Gastrocnemius medialis (tissue), 4 donors: ENCODE results near the gene LAMTOR2. TPM values are rescaled to one million over a fixed set of nuclear protein-coding genes. Genes with fewer than 3 reads are reported as not detected.

Experiments used
- ATAC-seq, 2 donors: fragments of 150-250 bp; one replicate each; pipeline ENCODE4 v1.9.1; 2016
- DNase-seq, 2 donors: peaks; one replicate each; pipeline ENCODE4 v3.0.0-alpha.2; 2019
- H3K27ac ChIP-seq, 4 donors: fragments of 200-600 bp; sonication (generic); 1 replicate in 1 of 4; 2 replicates in 3 of 4; pipeline ENCODE4 v1.5.1; 2016 to 2018; ENCODE audit warnings: mild to moderate bottlenecking in 2 of 4, moderate library complexity in 1 of 4
- H3K27me3 ChIP-seq, 3 donors: fragments of 200-600 bp; sonication (generic) in 2 of 3; 1 replicate in 1 of 3; 2 replicates in 2 of 3; pipeline versions ENCODE4 v1.5.1 to v1.6.0; 2016 to 2019; ENCODE audit warnings: mild to moderate bottlenecking in 1 of 3, moderate library complexity in 1 of 3
- H3K36me3 ChIP-seq, 2 donors: fragments of 200-600 bp; sonication (generic) in 1 of 2; one replicate each; pipeline ENCODE4 v1.5.1; 2017 to 2018
- H3K4me1 ChIP-seq, 2 donors: fragments of 200-600 bp; sonication (generic) in 1 of 2; one replicate each; pipeline ENCODE4 v1.5.1; 2016 to 2017; ENCODE audit warnings: mild to moderate bottlenecking in 2 of 2
- H3K4me3 ChIP-seq, 4 donors: fragments of 200-600 bp; sonication (generic) in 3 of 4; 1 replicate in 1 of 4; 2 replicates in 3 of 4; pipeline ENCODE4 v1.5.1; 2016 to 2019; ENCODE audit warnings: mild to moderate bottlenecking in 2 of 4
- H3K9me3 ChIP-seq, 3 donors: fragments of 200-600 bp; sonication (generic) in 2 of 3; 1 replicate in 1 of 3; 2 replicates in 2 of 3; pipeline ENCODE4 v1.5.1; 2016 to 2019
- POLR2A ChIP-seq, 2 donors: fragments of 450-650 bp; IDR thresholded peaks; one replicate each; pipeline ENCODE4 v1.6.1; 2017; ENCODE audit warnings: antibody characterized with exemption in 2 of 2, mild to moderate bottlenecking in 2 of 2, moderate library complexity in 2 of 2
- in situ Hi-C, 4 donors: fragments of 200-750 bp; cut with MboI; loops; one replicate each; pipeline versions ENCODE4 v1.15.0 to v1.8.0; 2017; ENCODE audit warnings: low sequenced_read_pairs in 4 of 4
- intact Hi-C: fragments of 100-400 bp; cut with DNase I; formaldehyde crosslinking; loops from one replicate; pipeline ENCODE4 v1.15.1; 2023; ENCODE audit warnings: low total_unique reads
- total RNA-seq, 4 donors: library from RNA; depleted of rRNA; stranded (reverse); fragments of >200 nt; gene quantifications; one replicate each; pipeline versions ENCODE4 v1.1.0 to v1.2.3, GENCODE V29; 2016
- TF ChIP-seq, protein P1 (sequence below), 5 experiments: fragments of 450-650 bp in 3 of 5; fragments of 200-600 bp in 2 of 5; sonication (generic) in 2 of 5; IDR thresholded peaks in 4 of 5; conservative IDR thresholded peaks in 1 of 5; 1 replicate in 4 of 5; 2 replicates in 1 of 5; pipeline ENCODE4 v1.5.1; 2016 to 2019; ENCODE audit warnings: antibody characterized with exemption in 5 of 5, mild to moderate bottlenecking in 3 of 5, moderate library complexity in 3 of 5

The LAMTOR2 gene
- total RNA-seq, 4 donors from 2014 or later: 51.5 to 82.7 (median 72.6) TPM

DNA sequence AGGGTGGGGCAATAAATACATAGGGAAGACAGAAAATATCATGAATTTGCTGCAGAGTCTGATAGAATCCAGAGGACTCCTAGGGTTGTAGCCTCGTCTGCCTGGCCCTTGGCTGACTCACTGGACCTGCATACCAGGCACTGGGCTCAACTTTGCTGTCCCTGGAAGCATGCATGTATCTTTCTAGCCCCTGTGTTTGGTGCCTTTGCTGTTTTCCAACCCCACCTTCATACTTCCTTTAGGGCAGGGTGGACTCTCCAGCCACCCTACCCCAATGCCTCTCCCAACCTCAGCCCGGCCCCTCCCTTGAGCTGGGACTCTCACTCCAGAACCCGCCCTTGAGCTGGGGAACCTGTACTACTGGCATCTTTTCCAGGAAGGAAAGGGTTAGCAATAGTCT lies 7.6 kb downstream of the LAMTOR2 start:
- intact Hi-C loops: no loop called here
- H3K27me3 ChIP-seq: no peaks in the 10 kb centered on the region
- in situ Hi-C loops: loop anchor here in 1 of 4 donors (25.0 kb wide), 1 partner anchor 675 kb away; the partner anchor contains the start of genes ISG20L2, METTL25B and MRPL24
- H3K27ac ChIP-seq: no peak overlapping the region
- H3K36me3 ChIP-seq: no peaks in the 10 kb centered on the region
- TF ChIP-seq, protein P1, sequence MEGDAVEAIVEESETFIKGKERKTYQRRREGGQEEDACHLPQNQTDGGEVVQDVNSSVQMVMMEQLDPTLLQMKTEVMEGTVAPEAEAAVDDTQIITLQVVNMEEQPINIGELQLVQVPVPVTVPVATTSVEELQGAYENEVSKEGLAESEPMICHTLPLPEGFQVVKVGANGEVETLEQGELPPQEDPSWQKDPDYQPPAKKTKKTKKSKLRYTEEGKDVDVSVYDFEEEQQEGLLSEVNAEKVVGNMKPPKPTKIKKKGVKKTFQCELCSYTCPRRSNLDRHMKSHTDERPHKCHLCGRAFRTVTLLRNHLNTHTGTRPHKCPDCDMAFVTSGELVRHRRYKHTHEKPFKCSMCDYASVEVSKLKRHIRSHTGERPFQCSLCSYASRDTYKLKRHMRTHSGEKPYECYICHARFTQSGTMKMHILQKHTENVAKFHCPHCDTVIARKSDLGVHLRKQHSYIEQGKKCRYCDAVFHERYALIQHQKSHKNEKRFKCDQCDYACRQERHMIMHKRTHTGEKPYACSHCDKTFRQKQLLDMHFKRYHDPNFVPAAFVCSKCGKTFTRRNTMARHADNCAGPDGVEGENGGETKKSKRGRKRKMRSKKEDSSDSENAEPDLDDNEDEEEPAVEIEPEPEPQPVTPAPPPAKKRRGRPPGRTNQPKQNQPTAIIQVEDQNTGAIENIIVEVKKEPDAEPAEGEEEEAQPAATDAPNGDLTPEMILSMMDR (IDR thresholded peaks at IDR 0.05 in 4 of 5, conservative IDR thresholded peaks at IDR 0.05 in 1 of 5): no peak
- no peak for TF ChIP-seq POLR2A (IDR thresholded peaks at IDR 0.05)
- no peak for ATAC-seq
- DNase-seq: no peak
- no peaks in the 10 kb centered on the region for H3K4me1 ChIP-seq
- H3K9me3 ChIP-seq: no peaks in the 10 kb centered on the region
- H3K4me3 ChIP-seq: no peak overlapping the region

DNA sequence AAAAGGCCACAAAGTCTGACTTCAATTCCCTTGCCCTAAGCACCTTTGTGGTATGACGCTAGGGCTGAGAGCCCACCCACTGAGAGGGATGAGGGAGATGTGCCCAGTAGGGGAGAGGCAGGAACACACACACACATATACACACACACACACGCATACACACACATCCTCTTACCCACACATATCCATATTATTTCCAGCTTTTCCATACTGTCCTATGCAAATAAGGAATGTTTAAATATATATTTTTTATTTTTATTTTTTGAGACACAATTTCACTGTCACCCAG lies 9.4 kb downstream of the LAMTOR2 start:
- no peak overlapping the region for H3K27ac ChIP-seq
- no peaks in the 10 kb centered on the region for H3K4me1 ChIP-seq
- H3K27me3 ChIP-seq: no peaks in the 10 kb centered on the region
- H3K9me3 ChIP-seq: no peaks in the 10 kb centered on the region
- no peak for TF ChIP-seq POLR2A (IDR thresholded peaks at IDR 0.05)
- TF ChIP-seq, protein P1 (IDR thresholded peaks at IDR 0.05 in 4 of 5, conservative IDR thresholded peaks at IDR 0.05 in 1 of 5): no peak
- DNase-seq (no peak), ATAC-seq (no peak)
- H3K4me3 ChIP-seq: no peak overlapping the region
- H3K36me3 ChIP-seq: no peaks in the 10 kb centered on the region
- intact Hi-C loops: no loop called here
- in situ Hi-C loops: loop anchor here in 1 of 4 donors (25.0 kb wide), 1 partner anchor 673 kb away; the partner anchor contains the start of genes ISG20L2, METTL25B and MRPL24

DNA sequence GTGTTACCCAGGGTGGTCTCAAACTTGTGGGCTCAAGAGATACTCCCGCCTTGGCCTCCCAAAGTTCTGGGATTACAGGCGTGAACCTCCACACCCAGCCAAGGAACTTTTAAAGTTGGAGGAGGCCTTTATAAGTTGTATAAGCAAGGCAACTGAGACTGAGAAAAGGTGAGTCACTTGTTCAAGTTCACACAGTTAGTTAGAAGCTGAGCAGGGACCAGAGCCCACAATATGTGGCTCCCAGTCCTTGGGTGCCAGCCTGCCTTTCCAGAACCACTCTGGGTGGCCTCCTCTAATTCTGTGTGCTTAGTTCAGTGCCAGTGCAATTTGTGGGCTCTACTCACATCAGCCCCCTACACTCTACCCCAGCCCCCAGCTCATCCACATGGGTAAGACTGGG lies 10.0 kb downstream of the LAMTOR2 start:
- no peaks in the 10 kb centered on the region for H3K9me3 ChIP-seq
- no peak overlapping the region for H3K27ac ChIP-seq
- H3K4me1 ChIP-seq: peaks cover 0 to under 1% of the 10 kb centered on the region in 2 donors
- in situ Hi-C loops: loop anchor here in 1 of 4 donors (25.0 kb wide), 1 partner anchor 673 kb away; the partner anchor contains the start of genes ISG20L2, METTL25B and MRPL24
- H3K36me3 ChIP-seq: no peaks in the 10 kb centered on the region
- H3K4me3 ChIP-seq: no peak overlapping the region
- H3K27me3 ChIP-seq: no peaks in the 10 kb centered on the region
- ATAC-seq (no peak), DNase-seq (no peak)
- no peak for TF ChIP-seq POLR2A (IDR thresholded peaks at IDR 0.05)
- TF ChIP-seq, protein P1 (IDR thresholded peaks at IDR 0.05 in 4 of 5, conservative IDR thresholded peaks at IDR 0.05 in 1 of 5): no peak
- intact Hi-C loops: no loop called here

DNA sequence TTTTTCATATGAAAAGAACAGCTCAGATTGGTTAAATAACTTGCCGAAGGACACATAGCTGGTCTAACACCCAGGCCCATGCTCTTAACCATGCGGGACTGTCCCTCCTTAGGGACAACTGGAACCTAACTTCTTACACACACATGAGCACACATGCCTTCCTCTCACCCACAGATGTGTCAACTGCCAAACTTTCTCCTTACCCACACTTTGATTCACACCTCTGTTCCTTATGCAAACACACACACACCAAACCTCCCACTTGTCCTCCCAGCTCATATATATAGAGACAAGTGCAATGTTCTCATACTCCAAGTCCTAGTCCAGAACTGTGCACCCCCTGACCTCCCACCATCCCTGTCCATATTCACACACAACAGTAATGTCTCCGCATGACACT lies 10.6 kb downstream of the LAMTOR2 start:
- H3K9me3 ChIP-seq: no peaks in the 10 kb centered on the region
- no peak overlapping the region for H3K27ac ChIP-seq
- intact Hi-C loops (no loop called here), in situ Hi-C loops (loop anchor here in 1 of 4 donors (25.0 kb wide), 1 partner anchor 672 kb away; the partner anchor contains the start of genes ISG20L2, METTL25B and MRPL24)
- ATAC-seq: no peak
- DNase-seq: no peak
- H3K36me3 ChIP-seq: no peaks in the 10 kb centered on the region
- H3K4me1 ChIP-seq: peaks cover 0 to 6% of the 10 kb centered on the region in 2 donors
- no peak overlapping the region for H3K4me3 ChIP-seq
- no peaks in the 10 kb centered on the region for H3K27me3 ChIP-seq
- no peak for TF ChIP-seq POLR2A (IDR thresholded peaks at IDR 0.05)
- TF ChIP-seq, protein P1 (IDR thresholded peaks at IDR 0.05 in 4 of 5, conservative IDR thresholded peaks at IDR 0.05 in 1 of 5): no peak

DNA sequence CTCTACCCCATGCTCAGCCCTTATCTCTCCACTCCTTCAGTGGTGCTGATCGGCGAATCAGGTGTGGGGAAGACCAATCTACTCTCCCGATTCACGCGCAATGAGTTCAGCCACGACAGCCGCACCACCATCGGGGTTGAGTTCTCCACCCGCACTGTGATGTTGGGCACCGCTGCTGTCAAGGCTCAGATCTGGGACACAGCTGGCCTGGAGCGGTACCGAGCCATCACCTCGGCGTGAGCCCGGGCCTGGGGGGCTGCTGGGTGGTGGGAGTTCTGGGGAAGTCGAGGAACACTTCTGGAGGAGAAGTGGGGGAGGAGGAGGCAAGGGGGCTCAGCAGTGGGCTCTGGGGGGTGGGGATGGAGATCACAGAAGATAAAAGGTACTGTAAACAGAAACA lies 11.3 kb downstream of the LAMTOR2 start:
- DNase-seq (no peak), ATAC-seq (no peak)
- Histone ChIP-seq H3K27me3 (no peaks in the 10 kb centered on the region), H3K36me3 (no peaks in the 10 kb centered on the region), H3K4me3 (no peak overlapping the region), H3K9me3 (no peaks in the 10 kb centered on the region), H3K27ac (no peak overlapping the region), H3K4me1 (peaks cover 0 to 9% of the 10 kb centered on the region in 2 donors)
- no peak for TF ChIP-seq POLR2A (IDR thresholded peaks at IDR 0.05)
- TF ChIP-seq, protein P1 (IDR thresholded peaks at IDR 0.05 in 4 of 5, conservative IDR thresholded peaks at IDR 0.05 in 1 of 5): no peak
- intact Hi-C loops: no loop called here
- in situ Hi-C loops: loop anchor here in 1 of 4 donors (25.0 kb wide), 1 partner anchor 671 kb away; the partner anchor contains the start of genes ISG20L2, METTL25B and MRPL24
